CD4-positive, alpha-beta T cell treated with Interleukin-12 subunit alpha and Interleukin-12 subunit beta, for 1 hour (primary cell): ENCODE data around the gene TAGLN3.
"Not testable (repeated sequence)": the region's sequence is repeated elsewhere in the genome, so short reads cannot be mapped to it uniquely, and the experiment has no call there.

Experiments used
- DNase-seq: peaks from one replicate; pipeline ENCODE4 v3.0.0-alpha.2; 2020

Gene TAGLN3

DNA sequence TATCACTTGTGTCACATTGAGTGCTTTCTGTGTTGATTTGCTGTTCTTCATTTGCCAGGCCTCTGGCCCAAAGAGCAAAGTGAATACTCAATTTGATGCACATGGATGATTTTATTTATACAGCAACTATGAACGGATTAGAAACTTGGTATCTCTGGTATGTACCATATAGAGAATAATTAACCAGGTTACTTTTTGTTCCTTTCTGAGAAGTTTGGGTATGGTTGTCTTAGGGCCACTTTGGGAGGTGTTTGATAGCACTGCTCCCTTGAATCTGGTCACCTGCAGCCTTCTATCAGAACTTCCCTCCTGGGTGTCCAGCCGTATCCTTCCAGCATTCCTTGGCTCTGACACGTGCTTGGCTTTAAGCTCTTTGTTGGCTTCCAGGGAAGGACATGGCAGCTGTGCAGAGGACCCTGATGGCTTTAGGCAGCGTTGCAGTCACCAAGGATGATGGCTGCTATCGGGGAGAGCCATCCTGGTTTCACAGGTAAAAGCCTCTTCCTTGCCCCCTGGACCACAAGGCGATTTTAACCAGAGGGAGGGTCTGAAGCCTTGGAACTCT, 12.7 kb downstream of the TAGLN3 start:
- no peak for DNase-seq

DNA sequence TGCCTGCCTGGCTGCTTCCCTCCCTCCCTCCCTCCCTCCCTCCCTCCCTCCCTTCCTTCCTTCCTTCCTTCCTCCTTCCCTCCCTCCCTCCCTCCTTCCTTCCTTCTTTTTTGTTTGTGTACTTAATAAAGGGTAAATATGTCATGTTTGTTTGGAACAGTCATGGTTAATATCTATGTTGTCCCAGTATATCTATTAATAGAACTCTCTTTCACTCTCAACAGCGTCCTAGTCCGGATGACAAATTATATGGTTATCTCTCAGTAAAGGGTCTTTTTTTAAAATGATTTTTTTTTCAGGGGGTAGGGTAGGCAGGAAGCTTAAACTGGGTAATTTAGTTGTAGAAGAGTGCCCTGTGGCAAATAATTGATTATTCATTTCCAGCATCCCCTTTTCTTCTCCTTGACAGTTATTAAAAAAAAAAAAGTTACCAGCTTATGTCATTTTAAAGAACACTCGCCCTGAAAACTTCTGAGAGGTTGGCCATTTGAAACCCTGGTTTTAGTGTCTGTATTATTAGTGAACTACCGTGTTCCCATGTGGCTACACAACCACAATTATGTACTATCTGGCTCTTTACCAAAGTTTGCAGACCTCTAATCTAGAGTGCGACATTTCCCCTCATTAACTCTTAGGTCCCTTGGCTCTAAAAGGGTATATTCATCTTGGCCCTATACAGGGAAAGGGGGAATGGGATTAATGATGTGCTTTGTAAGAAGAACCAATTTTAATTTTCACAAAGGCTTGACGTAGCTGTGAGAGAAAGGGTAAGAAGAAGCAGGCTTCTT, 13.7 kb downstream of the TAGLN3 start:
- DNase-seq, result no peak

DNA sequence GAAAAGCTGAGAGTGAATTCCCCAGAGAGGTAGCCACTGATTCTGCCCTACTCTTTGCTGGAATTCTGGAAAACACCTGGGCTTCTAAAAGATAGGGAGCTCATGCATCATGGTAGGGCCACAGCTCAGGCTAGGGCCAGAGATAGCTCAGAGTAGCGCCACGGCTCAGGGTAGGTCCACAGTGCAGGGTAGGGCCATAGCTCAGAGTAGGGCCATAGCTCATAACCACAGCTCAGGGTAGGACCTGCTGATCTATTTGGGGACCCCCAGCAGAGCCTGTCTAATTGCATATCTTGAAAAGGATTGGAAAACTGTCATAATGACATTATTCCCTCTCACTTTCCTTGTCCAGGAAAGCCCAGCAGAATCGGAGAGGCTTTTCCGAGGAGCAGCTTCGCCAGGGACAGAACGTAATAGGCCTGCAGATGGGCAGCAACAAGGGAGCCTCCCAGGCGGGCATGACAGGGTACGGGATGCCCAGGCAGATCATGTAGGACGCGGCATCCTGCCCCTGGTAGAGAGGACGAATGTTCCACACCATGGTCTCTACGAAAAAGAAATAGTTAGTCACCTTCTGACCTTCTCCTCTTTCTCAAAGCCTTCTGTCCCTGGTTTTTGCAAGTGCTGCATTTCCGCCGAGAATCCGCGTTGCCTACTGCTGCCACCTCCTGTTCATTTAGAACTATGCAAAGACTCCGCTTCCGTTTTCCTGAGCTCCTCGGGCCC, 14.5 kb downstream of the TAGLN3 start:
- DNase-seq, result peak; percentile 63

DNA sequence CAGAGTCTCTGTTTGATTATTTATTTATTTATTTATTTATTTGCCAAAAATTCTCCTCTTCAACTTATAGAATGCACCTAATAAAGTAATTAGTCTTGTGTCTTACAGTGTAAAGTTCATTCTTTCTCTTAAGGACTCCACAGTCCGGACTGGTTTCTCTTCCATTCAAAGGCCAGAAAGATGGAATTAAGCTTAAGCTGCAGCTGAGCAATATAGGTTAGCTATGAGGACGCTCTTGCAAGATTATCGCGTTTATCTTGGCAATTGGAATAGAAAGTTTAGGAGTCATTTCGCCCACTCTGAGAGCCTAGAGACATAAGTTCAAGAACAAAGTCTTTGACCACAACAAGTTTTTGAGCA, 15.0 kb downstream of the TAGLN3 start:
- DNase-seq, result no peak

DNA sequence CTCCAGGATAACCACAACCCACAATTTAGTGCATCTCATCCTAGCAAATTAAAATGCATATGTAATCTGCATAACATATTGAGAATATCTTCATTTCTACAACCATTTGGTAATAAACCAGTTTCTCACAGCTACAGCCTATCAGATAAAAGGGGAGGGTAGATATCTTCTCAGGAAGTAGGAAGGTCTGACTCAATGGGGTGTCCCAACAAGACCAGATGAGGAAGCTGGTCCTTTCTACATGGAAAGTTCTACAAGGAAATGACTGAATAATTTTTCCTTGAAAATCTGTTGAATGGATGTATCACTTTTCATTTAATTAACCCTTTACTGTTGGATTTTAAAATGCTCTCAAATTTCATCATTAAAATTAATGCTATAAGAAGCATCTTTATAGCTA, 18.4 kb downstream of the TAGLN3 start:
- no peak for DNase-seq

DNA sequence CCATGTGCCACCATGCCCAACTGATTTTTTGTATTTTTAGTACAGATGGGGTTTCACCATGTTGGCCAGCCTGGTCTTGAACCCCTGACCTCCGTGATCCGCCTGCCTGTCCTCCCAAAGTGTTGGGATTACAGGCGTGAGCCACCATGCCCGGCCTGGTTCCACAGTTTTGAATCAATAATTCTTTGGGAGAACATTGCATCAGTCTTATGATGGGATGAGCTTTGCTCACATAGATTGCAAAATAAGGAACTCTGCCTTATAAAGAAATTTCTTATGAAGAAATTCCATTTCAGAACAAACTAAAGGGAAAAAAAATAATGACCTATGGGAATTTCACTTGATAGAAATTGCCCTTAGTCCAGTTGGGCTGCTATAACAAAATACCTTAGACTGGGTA, 20.0 kb downstream of the TAGLN3 start:
- no peak for DNase-seq

DNA sequence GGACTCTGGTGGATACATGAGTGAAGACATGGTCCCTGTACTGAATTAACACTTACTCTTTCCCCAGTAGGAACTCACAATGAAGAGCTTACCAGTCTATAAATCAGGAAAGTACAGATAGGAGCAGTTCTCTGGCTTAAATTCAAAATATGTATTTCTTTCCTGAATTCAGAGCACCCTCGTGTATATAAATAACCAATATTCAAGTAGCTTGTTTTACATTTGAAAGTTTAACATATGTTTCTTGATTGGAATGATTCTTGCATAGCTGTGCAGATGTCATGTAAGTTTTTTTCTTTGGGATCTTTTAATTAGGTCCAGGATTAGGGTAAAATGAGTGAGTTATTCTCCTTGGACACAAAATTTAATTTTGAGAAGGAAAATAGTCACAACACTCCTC, 21.0 kb downstream of the TAGLN3 start:
- DNase-seq, result no peak

DNA sequence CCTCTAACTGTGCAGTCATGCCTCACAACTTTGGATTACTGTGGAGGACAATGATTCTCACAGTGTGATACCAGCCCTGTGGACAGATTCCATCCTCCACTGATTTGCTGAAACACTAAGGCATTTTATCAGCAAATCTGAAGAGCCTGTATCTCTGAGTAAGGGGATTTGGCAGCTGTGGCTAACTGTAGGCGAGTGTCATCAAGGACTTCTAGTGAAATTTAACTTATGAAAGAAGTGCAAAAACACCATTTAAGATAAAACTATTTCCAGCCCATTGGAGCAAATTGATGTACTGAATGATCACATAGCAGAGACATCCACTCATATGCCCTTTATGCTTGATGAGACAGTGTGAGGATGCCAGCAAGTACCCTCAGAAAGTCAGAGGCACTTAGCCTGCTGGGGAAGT, 22.0 kb downstream of the TAGLN3 start:
- DNase-seq, result no peak

DNA sequence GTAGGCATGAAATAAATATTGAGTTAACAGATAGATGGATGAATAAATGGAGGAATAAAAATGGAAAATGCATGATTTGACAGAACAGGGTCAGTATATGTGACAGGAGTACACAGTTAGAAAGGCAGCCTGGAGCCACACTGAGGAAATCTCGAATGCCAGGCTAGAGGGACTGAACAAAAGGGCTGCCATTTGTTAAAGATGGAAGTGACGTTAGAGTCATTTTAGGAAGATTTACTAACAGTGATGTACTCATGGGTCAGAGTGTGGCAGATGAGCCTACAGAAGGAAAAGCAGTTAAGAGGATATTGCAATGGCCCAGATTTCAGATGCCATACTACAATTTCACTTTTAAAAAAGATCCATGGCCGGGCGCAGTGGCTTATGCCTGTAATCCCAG, 28.4 kb downstream of the TAGLN3 start:
- no peak for DNase-seq

DNA sequence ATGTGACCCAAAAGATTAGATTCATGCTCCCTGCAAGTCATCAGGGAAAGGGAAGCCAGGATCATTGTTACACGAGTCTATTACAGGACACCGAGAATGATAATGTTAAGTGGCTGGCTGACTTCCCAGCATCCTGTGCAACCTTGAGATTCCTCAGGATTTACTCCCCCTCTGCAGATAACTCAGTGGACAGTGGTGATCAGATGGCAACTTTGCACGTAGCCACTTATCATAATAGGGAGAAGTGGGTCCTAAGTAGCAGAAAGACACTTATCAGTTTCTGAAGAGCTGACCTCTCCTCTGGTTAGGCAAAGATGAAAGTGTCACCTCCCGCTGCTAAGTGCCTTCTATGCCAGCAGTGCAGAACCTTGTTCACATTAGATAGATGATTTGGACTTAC, 29.1 kb downstream of the TAGLN3 start:
- no peak for DNase-seq

DNA sequence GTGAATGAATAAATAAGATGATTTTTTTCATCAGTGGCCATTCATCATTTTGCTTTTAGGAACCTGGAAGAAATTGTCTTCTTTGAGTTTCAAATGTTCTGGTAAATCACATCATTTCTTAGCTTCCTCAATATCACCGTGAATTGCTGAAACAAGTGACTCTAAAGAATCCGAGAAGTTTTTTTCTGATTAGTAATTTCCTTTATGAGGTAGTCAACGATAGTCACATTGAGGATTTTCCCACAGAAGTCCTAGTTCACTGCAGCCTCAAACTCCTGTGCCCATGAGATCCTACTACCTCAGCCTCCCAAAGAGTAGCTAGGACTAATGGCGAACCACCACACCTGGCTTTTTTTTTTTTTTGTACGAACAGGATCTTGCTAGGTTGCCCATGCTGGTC, 32.2 kb downstream of the TAGLN3 start:
- DNase-seq, result no peak

DNA sequence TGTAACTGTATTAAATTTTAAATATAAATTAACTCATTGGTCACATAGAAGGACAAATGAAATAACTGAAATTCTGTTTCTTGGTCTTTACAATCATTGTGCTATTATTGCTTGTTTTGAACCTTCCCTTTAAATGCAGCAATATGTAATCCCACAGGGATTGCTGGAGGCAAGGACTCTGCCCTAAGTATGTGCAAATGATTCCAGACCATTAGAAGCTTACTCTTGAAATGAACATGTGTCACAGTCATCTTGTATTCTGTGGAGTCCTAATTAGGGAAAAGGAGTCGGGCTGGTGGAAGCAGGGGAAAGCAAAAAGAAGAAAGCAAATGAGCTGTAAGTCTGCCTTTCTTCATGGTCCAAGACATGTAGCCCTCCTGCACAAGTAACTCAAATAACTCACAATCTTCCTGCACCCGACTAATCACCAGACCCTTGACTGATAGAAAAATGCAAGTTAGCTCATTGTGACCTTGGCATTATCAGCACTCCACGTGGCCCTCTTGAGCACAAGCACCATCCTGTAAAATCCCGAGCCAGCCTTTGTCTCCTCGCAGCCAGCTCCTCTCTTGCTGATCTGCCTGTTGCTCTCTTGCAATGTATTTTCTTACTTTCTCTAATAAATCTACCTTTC, 33.5 kb downstream of the TAGLN3 start:
- DNase-seq, result no peak

DNA sequence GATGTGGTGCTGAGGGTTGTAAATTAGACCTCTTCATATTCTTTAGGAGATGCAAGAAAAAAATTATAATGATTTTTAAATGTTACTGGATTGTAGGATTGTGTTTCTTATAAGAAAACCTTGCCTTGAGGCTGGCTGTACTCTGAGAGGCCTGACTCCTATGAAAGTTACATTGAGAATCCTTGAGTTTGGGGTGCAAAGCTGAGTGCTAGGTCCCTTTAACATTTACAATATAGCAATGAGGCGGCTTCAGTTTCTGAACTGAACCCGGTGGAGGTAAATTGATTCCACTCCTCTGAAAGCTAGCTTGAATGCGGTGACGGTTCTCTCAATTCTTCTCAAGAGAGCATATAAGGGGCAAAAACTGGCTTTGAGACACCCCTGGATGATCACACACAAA, 35.7 kb downstream of the TAGLN3 start, which contains the start of gene TMPRSS7:
TSS of gene TMPRSS7 (plus strand) at position 301 of the 400 bp plus-strand sequence. CDS start 110 bp downstream, outside the sequence.
- no peak for DNase-seq

DNA sequence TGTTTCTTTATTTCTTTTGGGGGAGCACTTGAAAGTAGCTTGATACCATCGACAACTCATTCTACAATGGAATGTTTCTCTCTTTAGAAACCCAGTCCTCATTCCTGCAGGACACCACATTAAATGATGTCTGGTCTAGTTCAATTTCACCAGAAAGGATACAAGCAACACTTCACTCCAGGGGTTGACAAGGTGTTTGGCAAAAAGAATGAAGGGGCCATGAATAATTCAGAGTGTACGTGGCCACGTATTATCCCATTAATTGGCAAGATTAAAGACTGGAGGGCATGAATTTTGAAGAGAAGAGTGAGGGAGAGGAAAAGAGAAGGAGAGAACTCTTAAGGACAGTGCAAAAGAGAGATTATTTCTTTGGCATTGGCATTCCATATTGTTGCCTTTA, 36.5 kb downstream of the TAGLN3 start:
- DNase-seq, result no peak

DNA sequence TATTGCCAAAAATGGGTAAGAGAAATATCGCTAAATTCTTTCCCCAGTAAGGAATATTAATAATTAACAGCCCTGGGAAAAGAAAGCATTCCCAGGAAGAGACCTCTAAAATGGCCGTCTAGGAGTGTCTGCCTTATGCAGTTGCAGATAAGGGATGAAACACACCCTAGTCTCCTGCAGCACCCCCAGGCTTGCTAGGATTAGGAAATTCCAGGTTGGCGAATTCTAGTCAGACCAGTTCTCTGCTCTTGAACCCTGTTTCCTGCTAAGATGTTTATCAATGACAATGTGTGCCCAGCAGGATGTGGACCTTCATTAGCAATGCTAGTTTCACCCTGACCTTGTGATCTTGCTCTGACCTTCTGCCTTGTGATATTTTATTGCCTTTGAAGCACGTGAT, 38.5 kb downstream of the TAGLN3 start:
- DNase-seq, result not testable (repeated sequence)

DNA sequence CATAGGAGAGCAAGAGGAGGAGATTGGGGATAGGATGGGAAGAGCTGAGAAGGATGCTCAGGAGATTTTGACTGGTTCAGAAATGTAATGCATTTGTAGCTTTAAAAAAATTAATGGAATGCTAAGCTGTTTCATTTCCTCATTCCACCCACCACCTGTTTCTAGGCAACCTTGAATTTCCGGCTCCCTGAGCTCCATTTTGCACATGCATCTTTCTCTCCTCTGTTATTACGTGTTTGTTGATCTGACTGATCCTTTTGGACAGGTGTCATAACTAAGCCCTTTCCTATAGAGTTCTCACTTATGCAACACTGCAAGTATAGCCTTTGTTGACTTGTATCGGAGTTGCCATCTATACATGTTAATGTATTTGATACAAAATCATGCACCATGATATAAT, 40.1 kb downstream of the TAGLN3 start:
- no peak for DNase-seq

DNA sequence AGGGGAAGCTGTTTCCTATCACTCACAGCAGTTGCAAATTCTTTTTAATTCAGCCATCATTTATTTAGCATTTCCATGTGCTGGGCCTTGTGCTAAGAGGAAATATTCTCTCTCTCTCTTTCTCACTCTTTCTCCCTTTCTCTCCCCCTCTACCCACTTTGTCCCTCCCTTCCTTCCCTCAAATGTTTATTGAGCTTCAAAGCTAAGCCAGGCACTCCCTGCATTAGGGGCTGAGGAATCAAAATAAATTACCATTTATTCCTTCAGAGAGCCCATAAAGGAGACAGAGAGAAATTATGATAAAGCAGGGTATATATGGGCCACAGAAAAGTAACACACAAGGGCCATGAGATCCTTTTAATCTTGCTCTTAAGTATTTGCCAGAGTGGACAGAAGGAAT, 42.6 kb downstream of the TAGLN3 start:
- no peak for DNase-seq

DNA sequence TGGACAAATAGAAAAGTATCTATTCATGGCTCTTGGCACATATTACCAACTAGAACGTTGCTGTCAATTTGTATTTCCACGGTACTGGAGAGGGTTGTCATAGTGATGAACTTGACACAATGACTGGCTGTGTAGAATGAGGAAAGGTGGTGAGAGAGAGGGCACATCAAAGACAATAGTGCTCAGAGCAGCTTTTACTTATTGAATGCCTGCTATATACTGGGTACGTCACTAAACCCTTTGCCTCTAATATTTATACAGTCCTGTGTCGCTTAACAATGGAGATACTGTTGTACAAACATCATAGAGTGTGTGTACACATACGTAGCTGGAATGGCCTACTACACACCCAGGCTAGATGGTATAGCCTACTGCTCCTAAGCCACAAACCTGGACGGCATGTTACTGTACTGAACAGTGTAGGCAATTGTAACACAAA, 44.1 kb downstream of the TAGLN3 start:
- DNase-seq, result no peak

DNA sequence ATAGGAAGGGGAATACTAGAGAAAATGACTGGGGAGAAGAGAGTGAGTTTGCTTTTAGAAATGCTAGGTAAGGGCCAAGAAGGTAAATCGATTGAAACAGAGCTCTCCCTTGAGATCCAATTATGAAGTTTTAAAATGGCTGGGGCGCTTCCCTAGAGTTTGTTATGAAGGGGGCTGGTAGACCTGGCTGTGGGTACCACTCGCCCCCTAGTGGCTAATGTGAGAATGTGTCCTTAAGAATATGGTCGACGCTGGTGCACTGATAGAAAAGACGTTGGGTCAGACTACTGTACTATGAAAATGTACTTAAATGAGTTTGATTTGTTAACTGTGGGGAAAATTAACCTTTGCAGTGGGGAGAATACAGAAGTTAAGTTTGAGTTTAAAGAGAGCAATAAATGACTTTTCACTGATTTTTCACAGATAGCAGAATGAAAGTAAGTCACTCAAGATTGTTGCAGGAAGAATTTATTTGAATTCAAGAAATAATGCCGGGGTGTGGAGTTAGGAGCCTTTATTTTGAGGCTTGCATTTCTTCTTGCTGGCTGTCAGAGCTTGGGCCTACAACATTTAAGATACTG, 45.0 kb downstream of the TAGLN3 start:
- peak; percentile 65 for DNase-seq

DNA sequence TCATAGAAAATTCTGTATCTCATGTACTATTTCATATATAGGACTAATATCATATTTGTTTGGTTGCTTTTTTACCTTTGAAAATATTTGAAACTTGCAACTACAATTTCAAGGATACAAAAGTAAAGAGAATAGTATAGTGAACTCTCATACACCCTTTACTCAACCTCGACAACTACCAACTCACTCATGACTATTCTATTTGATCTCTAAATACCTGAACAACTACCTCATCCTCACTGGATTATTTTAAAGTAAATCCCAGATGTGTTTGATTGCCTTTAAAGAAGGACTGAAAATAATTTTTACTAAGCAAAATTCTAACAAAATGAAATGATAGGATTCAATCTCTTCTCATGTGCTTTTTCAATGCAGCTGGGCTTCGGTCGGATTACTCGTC, 47.9 kb downstream of the TAGLN3 start:
- no peak for DNase-seq

DNA sequence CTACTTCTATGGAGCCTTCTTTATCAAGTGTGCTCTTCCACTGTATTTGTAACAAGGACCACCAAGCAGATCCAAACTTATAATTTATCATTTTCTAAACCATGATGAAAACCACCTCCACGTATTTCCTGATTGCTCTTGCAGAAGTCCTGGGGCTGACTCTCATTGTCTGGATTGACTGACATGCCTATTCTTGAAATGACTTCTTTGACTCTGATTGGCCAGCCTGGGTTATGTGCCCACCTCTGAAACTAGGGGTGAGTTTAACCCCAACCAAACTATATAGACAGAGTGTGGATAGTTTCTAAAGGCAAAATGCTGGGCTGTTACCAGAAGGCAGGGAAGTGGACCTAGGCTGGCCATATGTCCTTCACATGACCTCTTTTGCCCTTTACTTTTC, 48.5 kb downstream of the TAGLN3 start:
- DNase-seq, result no peak

DNA sequence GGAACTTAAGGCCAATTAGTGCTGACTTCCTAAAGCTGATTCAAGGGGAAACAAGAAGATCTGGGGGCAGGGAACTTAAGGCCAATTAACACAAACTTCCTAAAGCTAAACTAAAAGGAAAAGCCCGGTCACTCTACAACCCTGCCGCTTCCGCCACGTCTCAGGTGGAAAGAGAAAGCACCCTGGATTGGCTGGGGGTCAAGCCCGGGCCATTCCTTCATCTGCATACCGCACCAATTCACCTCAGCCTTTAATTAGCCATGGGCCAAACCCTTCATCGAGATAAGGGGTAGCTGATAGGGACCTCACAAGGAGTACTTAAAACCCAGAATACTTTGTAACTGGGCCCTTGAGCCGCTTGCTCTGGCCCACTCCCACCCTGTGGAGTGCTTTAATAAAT, 50.2 kb downstream of the TAGLN3 start:
- DNase-seq, result no peak

DNA sequence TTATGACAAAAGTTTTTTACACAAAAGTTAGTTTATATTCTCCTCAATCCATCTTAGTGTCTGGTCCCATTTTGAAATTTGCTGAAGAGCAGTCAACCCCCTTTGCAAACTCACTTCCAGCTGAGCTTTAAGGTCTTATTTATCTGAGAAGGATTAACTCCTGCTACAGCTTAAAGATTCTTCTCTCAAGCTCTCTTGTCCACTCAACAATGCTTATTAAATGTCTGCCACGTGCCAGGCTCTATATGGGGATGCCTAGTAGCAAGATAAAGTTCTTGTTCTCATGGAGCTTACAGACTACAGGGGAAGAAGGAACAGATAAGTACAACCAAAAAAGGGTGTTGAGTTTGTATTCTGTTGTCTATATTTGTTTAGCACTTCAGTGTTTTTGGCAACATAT, 54.5 kb downstream of the TAGLN3 start:
- no peak for DNase-seq
